GM18909 (cell line): ENCODE results near the gene TSPAN33.
A peak's percentile ranks its signal among the peaks of the same experiment; 100 is the strongest.
"Not testable (repeated sequence)": the region's sequence is repeated elsewhere in the genome, so short reads cannot be mapped to it uniquely, and the experiment has no call there.

Source experiments
- ATAC-seq: cut with Tn5 transposase; IDR thresholded peaks from one replicate; pipeline ENCODE4 v1.9.1; 2021; ENCODE audit warnings: mild to moderate bottlenecking; ENCODE audit not compliant: unreplicated experiment, poor library complexity

TSPAN33 gene

DNA sequence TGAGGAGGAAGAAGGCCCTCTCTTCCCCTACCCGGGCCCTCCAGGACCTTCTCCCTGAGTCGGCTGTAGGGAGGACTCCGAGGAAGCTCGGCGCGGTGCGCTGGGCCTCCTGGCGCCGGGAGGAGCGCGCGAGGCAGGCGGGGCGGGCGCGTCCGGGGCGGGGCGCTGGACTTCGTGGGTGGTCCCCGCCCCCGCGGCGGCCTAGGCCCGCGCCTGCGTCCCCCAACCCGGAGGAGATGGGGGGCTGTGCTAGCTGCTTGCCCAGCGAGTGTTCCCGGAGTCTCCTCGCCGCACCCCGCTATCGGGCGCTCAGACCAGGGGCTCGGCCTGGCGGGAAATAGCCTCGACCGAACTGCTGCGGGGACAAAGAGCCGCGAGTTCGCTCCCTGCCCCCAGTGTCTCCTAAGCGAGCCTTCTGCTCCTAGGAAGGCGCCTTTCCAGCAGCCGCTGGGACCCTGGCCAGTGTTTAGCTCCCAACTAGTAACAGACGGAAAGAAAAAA lies 24.7 kb downstream of the TSPAN33 start:
- ATAC-seq = peak; percentile 39

DNA sequence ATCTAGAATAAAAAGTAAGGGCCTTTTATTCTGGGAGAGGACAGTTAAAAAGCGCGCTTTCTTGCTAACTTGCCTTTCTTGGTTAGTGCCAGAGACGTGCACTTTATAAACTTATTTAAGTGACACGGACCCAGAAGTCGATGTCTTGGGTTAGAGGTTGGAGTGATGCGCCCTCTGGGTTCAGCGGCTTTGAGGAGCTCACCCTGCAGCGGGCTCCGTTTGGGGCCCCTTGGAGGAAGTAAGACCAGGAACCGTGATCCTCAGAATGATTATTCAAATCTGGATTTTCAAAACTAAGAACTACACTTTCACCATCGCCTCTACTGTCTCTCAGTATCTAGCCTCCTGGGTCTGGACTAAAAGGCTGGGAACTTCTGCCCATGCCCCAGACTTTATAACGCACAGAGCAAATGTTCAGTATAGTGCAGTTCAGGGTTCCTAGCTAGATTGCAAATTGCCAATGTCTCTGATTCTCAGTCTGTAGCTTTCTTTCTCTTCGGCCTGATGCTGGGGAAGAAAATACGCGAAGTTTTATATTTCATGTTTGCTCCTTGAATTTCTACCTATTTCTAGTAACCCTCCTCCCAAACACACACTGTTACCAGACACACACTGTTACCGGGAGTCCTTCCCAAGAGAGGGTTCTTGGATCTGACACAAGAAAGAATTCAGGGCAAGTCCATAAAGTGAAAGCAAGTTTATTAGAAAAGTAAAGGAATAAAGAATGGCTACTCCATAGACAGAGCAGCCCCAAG lies 25.4 kb downstream of the TSPAN33 start:
- peak; percentile 65 for ATAC-seq

- no peak for ATAC-seq
These were observed 26.0 kb downstream of the TSPAN33 start for GRCh38 chr7:129170441-129171021.

GRCh38 chr7:129173861-129174260 lies 29.4 kb downstream of the TSPAN33 start:
- not testable (repeated sequence) for ATAC-seq

DNA sequence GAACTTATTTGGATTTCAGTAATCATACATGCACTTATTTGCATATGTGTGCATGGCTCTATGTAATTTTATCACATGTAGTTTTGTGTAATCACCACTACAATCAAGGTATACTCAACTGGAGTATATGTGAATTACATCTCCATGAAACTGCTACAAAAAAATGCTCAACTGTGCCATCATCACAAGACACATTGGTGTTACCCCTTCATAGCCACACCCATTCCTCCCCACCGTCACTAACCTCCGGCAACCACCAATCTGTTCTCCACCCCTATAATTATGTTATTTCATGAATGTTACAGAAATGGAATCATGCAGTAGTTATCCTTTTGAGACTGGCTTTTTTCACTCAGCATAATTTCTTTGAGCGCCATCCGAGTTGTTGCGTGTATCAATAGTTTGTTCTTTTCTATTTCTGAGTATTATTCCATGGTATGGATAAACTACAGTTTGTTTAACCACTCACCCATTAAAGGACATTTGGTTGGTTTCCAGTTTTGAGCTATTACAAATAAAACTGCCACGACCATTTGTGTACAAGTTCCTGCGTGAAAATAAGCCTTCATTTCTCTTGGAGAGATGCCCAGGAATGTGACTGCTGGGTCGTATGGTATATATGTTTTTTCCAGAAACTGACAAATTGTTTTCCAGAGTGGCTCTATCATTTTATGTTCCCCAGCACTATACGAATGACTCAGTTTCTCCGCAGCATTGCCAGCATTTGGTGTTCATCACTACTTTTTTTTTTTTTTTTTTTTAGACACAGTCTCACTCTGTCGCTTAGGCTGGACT lies 32.6 kb downstream of the TSPAN33 start:
- ATAC-seq = no peak

GRCh38 chr7:129184981-129185670 lies 40.6 kb downstream of the TSPAN33 start:
- ATAC-seq = no peak

- ATAC-seq = no peak
These were observed 42.3 kb downstream of the TSPAN33 start for GRCh38 chr7:129186749-129187260.

DNA sequence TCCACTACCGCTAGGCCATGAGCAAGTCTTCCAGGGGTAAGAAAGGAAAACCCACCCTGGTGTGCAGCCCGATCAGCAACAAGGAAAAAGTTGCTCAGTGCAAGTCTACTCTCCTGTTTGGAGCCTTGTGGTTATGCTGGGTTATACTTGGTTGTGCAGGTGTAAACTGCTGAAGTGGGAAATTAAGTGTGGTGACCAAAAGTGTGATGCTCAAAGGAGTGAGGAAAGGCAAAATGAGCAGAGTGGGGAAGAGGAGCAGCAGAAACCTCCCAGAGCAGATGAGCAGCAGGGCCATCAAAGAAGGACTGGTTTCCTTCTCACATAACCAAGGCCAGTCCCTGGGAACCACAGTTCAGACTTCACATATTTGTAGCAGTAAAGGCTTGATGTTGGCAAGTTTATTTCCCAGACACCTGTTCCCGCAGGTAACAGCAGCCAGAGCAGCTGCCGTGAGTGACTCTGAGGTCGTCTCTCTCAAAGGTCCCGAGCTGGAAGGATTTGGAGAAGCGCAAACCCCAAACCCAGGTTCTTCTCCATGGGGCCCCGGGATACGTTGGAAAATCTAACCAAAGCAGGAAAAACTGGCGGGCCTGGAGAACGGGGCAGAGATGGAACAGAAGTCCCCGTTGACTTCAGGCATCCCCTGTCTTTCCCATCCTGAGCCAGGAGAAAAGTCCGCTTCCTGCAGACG lies 43.3 kb downstream of the TSPAN33 start:
- no peak for ATAC-seq

GRCh38 chr7:129188372-129188891 lies 43.9 kb downstream of the TSPAN33 start, which contains the start of gene SMO:
SMO (plus strand) TSS chr7:129188633; CDS start chr7:129189152, 519 bp downstream.
- ATAC-seq = no peak

DNA sequence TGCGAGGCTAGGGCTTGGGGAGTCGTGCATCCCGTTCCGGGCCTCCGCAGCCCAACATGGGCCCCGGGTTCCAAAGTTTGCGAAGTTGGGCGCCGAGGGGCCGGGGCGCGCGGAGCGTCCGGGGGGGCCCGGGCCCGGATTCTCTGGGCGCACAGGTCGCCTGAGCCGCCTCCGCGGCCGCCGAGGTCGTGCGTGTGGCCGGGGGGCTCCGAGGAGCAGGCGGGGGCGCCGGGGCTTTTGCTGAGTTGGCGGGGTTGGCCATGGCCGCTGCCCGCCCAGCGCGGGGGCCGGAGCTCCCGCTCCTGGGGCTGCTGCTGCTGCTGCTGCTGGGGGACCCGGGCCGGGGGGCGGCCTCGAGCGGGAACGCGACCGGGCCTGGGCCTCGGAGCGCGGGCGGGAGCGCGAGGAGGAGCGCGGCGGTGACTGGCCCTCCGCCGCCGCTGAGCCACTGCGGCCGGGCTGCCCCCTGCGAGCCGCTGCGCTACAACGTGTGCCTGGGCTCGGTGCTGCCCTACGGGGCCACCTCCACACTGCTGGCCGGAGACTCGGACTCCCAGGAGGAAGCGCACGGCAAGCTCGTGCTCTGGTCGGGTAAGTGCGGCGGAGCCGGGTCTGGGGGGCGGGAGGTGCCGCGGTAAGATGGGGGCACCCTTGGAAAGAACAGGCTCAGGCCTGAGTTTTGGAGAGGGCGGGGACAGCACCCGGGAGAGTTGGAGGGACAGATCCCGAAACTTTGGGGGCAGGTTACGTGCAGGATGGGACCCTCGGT lies 44.6 kb downstream of the TSPAN33 start:
- no peak for ATAC-seq

- no peak for ATAC-seq
These were observed 45.3 kb downstream of the TSPAN33 start for GRCh38 chr7:129189661-129190310.

DNA sequence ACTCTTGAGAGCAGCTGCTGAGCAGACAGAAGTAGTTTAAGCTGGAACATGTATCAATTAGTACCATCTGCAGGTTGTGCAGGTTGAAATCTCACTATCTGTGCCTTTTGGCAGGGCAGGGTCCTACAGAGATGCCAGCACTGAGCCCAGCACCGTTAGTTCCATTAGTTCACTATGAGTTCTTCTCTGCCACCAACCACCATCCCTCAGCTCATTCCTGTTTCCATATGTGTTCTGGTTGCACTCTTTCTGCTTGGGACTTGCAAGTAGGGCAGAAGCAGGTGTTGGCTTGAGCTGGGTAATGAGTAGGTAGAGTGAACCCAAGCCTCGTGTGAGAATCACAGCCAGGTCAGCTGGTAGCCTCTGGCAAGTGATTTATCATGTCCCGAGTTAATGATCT lies 46.8 kb downstream of the TSPAN33 start:
- ATAC-seq = no peak

DNA sequence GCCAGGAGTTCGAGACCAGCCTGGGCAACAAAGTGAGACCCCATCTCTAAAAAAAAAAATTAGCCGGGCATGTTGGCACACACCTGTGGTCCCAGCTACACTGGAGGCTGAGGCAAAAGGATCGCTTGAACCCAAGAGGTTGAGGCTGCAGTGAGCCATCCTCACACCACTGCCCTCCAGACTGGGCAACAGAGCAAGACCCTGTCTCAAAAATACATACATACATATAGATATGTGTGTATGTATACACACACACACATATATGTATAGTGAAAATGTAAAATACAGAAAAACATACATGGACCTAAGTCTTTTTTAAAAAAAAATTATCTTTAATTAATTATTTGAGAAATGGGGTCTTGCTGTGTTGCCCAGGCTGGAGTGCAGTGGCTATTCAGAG lies 49.4 kb downstream of the TSPAN33 start:
- no peak for ATAC-seq

- no peak for ATAC-seq
These were observed 53.3 kb downstream of the TSPAN33 start for GRCh38 chr7:129197771-129198170.

DNA sequence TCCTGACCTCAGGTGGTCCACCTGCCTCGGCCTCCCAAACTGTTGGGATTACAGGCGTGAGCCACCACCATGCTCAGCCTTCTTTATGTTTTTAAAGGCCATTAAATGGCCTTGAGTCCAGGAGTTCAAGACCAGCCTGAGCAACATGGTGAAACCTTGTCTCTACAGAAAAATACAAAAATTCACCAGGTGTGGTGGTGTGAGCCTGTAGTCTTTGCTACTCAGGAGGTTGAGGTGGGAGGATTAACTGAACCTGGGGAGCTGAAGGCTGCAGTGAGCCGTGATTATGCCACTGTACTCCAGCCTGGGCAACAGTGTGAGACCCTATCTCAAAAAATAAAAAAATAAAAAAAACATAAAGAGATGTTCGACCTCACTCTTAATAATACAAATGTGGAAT lies 54.9 kb downstream of the TSPAN33 start:
- no peak for ATAC-seq

- ATAC-seq = no peak
These were observed 57.7 kb downstream of the TSPAN33 start for GRCh38 chr7:129202058-129202777.

GRCh38 chr7:129203050-129203741 lies 58.7 kb downstream of the TSPAN33 start:
- ATAC-seq = no peak
